Glomerular visceral epithelial cell (primary cell): ENCODE measurements around the gene ZBTB20.

Experiments
- DNase-seq: peaks from one replicate; pipeline ENCODE4 v3.0.0-alpha.2; 2016; ENCODE audit errors: extremely low spot score

The ZBTB20 gene

GRCh38 chr3:114446600-114446999 is 700.5 kb downstream of the ZBTB20 start:
- DNase-seq, result no peak

- DNase-seq, result no peak
Observed at GRCh38 chr3:114445233-114445632, 701.9 kb downstream of the ZBTB20 start.

DNA sequence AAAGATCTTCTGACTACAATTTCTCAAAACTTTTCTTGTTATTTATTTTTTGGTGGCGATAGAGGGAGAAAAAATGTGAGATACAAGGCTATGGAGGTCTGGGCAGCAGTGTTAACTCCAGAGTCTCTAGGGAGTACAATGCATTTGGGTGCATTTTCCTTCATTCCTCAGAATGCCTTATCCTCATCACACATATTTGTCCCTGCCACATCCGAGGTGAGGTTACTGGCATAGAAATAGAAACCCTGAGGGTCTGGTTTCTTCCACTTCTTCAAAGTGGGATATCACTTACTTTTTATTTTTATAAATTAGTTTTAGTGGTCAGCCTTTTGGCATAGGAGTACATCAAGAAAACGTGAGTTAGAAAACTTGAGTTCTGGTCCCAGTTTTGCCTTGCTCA is 702.9 kb downstream of the ZBTB20 start:
- DNase-seq, result no peak

DNA sequence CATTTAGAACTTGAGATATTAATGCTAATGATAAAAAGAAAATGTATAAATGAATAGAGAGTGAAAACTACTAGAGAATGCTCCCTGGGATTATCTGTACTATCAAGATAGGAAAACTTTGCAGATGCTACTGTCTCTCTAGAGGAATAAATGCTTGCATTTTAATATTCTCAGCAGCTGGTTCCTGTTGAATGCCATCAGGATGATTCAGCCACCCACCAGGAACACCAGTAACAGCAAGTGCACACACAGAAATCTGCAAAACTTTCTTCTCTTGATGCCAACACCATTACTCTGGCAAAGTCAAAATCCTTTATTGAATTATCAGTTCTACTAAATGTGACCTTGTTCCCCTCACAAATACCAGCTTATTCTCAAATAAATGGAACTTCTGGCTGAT is 704.8 kb downstream of the ZBTB20 start:
- peak; percentile 38 for DNase-seq

GRCh38 chr3:114441386-114441785 is 705.7 kb downstream of the ZBTB20 start:
- DNase-seq, result no peak

DNA sequence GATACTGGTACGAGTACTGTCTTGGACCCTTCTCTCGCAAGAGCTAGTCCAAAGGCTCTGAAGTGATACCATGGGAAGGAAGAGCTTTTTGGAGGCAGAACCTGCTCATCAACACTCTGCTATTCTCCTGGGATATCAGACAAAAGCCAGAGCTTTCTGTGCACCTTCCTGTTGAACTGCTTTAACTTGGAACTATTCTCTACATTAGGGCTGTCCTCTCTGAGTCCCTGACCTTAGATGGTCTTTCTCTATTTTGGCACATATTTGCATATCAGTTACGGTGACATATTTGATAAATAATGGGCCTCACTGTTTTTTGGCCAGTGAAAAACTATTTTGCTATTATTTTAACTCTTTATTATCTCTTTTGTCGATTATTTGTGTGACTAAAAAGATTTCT is 706.4 kb downstream of the ZBTB20 start:
- no peak for DNase-seq

DNA sequence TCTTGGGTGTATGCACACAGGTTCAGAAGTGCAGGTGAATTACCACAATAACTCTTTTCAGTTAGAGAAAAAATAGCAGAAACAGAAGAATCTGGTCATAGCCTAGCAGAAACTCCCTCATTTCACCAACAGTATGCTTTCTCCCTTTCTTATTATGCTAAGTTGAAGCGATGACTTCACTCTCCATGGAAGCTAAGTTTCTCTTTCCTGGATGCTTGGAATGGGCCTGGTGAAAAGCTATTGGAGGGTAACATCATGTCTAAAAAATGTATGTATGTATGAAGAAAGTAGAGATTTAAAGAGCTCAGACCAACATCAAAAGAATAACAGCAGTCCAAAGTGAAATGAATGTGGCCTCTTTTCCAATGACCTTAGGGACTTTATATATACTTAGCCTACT is 707.8 kb downstream of the ZBTB20 start:
- no peak for DNase-seq

DNA sequence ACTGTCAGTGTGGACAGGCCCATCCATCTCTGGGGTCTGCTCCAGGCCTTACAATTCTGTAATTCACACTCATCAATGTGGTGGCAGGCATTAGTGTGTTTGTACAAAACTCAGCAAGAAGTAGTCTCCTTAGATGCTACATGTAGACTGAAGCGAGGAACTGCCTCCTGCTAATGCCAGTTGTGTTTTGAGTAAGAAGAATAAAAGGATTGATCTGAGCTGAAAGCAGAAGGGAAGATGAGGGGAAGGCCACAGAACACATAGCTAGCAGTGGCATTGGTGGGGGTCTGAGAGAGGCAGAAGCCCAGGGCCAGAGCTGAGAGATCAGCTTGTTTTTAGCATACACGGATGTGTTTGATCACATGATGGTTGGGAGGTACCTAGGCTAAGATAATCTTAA is 709.2 kb downstream of the ZBTB20 start:
- no peak for DNase-seq

- no peak for DNase-seq
Observed at GRCh38 chr3:114436182-114436581, 710.9 kb downstream of the ZBTB20 start.

DNA sequence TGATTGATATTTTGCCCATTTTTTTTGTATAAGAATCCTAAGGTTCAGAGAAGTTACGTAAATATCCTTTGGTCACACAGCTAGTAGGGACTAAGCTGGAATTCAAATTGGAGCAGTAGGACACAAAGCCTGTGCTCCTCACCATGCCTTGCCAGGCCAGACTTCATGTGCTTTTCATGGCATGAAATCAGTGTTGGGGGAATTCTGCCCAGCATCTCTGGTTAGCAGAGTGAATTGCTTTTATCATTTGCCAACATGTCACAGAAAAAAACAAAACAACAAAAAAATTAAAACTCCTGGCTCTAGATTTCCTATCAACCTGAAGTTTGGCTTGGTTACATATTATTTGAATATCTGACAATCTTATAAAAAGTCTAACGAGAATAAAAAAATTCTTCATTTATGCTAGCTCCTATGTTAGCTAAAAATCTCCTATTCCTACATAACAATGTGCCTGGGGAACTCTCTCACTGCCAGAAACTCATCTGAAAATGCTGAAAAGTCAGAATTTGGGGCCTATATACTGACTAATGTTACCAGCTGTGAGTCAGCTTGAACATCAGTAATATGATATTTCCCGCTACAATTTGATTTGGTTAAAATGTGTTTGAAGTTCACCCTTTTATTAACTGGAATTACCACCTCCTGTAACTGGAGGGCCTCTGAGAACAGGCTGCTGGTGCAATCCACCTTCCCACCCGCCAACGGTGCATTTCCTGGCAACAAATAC is 711.5 kb downstream of the ZBTB20 start:
- DNase-seq, result no peak

- DNase-seq, result no peak
Observed at GRCh38 chr3:114432310-114432709, 714.8 kb downstream of the ZBTB20 start.

DNA sequence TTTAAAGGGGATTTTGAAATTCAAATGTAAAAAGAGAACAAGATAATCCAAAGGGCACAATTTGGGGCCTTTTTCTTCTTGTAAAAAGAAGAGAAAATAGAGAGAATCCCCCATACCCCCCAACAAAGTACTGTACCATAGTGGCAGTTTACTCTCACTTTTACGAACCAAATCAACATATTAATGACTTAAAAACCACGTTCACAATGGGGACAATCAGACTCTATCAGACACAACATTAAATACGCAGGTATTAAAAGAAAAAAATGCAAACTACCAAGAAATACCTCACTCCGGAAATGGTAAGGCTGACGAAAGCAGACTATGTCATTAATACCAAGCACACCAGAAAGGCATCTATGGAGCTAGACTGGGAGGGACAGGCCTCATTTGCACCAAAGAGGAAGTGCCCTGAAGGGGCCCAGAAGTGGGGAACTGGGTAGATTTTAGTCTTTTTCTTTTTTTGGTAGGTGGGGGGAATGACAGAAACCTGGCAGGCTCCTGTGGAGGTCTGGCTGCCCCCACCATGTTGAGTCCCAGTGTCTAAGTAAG is 719.0 kb downstream of the ZBTB20 start:
- no peak for DNase-seq

DNA sequence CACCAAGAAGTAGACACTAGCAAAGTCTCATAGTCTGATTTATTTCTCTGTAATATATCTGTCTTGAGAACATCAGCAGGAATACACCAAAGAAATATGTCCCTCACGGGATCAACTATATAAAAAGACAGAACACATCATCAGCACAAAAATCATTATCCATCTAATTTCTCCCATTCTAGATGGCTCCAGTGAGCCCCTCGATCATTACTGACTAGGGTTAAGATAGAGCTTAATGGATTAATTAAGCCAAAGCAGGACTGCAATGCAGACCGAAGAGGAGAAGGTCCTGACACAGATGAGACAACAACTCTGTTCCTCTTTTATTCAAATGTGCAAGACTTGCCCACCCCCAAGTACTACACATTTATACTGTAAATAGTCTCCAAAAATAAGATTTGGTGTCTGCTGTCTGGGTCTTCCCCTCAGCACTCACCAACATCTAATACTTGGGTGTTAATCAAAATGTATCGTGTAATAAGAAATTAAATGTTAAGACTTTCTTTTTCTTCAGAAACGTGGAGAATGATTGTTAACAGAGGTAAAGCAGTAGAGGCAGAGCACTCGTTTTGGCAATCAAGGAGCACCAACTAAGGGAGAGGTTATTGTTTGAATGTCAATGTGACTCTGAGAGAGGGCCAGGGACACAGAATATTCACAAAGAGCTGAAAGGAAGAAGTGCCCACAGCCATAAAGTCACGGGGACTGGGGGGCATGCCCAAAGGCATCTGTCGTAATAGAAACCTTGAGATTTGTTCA is 719.6 kb downstream of the ZBTB20 start:
- no peak for DNase-seq

DNA sequence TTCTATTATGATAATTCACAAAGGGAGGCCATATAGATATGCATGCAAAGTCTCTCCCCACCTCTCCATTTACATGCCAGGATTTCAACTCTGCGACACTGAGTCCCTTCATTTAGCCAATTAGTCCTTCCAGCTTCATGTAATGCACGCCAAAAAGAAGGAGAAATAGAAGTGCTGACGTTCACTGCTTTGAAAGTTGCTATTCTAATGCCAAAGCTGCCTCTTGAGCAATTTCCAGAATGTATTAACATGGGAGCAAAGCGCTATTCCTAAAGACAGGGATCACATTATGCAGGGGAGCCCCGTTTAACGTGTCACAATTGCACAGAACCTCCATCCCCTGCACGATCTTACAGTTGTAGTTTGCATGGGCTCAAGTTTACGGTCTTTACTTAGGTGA is 722.8 kb downstream of the ZBTB20 start:
- DNase-seq, result no peak

DNA sequence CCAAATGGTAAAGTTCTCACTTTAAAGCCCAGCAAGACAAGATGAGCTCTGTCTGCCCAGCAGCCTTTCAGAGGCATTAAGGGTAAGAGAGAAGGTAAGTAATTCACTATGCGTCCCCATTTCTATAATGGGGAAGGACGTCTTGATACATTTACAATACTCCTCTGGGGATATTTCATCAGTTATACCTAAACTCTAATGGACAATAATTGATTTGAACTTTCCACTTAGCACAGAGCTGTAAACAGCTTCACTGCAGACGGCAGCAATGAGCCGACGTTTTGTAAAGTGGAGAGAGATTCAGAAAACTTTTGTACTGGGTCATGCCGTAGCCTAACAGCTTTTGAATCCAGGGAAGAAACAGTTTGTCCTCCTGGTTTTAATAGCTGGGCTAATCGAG is 725.9 kb downstream of the ZBTB20 start:
- DNase-seq, result no peak

GRCh38 chr3:114420072-114420471 is 727.0 kb downstream of the ZBTB20 start:
- DNase-seq, result no peak

DNA sequence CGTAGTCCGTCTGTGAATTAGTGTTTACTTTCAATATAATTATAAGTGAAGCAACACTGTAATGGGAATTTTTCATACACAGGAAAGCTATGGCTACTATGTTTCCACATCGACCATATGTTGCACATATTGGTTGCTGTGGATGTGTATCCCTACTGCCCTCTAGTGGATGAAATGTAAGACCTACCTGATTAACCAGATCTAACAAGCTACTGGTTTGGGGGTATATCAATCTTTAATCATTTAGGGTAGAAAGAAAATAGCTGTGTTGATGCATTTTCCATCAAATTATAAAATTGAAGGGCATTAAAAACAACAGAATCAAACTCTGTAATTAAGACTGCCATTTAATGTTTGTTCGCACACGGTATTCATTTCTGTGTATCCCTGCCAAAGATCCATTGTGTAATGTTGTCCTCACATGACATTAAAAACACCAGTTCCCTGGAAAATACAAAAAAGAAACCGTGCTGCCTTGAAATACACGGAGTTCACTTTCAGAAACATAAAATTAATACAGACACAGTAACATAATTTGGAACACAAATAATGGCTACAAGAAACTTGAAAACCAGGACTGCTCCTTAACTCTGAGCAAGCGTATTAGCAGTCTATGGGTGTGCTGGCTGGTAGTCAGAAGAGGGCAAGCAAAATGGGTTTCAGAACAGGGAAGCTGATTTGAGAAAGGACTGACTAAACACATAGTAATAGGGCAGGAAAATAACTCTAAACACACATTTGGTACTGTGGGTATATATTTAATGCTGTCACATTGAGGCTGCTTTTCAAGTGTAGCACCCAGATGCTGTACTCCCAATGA is 728.2 kb downstream of the ZBTB20 start:
- DNase-seq, result peak; percentile 46

DNA sequence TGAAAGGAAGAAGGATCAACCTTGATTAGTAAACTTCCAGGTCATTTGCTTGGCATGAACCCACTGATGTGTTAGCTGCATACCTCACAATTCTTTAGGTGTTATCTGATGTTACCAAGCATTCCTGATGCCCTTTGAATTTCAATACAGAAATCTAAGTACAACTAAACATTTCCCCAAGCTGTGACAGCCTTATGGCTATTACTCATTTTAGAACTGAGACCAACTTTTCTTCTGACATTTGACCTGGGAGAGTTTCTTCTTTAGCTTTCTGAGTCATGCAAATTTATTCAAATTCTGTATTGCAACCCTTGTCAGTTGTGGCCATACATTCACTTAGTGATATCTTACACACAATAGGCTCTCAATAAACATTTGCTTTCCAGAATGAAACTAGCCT is 729.0 kb downstream of the ZBTB20 start:
- DNase-seq, result no peak

- DNase-seq, result no peak
Observed at GRCh38 chr3:114417675-114418074, 729.4 kb downstream of the ZBTB20 start.

- no peak for DNase-seq
Observed at GRCh38 chr3:114417265-114417664, 729.8 kb downstream of the ZBTB20 start.

DNA sequence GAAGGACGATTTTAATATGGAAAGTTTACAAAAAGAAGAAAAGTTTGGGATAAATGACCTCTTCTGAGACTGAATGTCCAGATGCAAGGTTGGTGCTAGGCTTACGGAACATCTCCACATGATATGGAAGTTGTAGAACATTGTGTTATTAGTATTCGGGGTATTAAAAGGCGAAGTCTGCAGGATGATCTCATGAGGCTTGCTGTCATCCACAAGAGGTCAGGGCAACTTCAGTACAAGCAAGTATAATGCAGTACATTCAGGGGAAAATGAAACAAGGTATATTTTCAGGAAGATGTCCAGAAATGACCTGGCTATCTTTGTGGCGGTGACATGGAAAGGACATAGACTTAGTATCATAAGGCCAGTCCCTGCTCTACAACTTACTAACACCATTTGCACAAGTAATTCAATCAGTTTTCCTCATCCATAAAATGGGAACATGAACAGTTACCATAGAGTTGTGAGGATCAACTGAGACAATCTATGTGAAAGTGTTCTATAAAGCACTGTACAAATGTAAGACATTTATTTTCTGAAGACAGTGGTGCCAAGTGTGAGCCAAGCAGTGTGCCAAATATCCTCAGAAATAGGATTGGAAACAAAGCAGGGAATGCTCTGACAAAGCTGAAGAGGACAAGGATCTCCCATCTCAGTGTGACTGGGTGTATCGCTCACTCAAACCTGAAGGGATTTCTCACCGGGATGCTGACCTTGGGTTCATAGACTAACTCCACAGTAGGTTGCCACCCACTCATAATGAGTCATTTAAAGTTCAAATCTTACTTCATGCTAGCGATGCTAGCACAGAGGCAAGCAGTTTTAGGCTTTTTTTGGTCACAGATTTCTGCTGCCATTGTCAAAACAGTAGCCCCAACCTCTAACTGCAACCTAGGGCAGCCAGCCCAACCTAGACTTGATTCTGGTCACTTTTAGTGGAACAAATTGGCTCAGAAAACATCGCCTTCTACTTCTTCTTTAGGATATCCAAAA is 735.0 kb downstream of the ZBTB20 start:
- DNase-seq, result peak; percentile 20
